GM18511 (cell line): Measurements from ENCODE around the gene PACS1.

Experiments
- ATAC-seq: cut with Tn5 transposase; IDR thresholded peaks from one replicate; pipeline ENCODE4 v1.9.1; 2021; ENCODE audit warnings: mild to moderate bottlenecking, moderate library complexity; ENCODE audit not compliant: unreplicated experiment

The PACS1 gene

DNA sequence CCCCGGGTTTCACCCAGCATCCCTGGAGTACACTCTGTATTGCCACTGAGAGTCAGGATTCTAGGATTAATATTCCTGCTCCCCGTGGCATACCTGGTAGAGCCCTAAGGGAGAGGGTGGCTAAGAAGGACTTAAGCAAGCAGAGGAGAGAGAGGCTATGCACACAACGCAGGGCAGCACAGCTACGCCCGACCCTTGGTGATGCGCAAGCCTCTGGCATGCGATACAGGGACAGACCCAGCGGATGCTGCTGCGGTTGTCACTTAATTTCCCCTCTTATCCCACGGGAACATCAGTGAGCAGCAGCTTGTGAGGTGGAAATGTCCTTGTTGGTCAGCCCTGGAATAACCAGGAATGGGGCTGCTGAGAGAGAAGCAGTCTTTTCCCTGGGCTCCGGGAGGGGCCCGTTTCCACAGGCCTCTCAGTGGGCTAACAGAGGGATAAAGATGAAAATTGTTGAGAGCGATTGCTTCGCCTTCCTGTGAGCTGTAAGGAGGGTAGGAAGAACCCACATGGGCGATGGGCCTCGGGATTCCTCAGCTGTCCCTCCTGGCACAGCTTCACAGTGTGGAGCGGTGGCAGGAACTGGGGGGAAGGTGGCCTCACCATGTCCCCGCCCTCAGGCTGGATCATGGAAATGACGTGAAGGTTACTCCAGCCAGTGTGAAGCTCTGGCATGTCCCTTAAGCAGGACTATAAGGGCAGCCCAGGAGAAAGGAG lies 149.9 kb downstream of the PACS1 start:
- no peak for ATAC-seq

GRCh38 chr11:66220566-66220935 lies 150.5 kb downstream of the PACS1 start:
- no peak for ATAC-seq

GRCh38 chr11:66221012-66221411 lies 150.9 kb downstream of the PACS1 start:
- no peak for ATAC-seq

DNA sequence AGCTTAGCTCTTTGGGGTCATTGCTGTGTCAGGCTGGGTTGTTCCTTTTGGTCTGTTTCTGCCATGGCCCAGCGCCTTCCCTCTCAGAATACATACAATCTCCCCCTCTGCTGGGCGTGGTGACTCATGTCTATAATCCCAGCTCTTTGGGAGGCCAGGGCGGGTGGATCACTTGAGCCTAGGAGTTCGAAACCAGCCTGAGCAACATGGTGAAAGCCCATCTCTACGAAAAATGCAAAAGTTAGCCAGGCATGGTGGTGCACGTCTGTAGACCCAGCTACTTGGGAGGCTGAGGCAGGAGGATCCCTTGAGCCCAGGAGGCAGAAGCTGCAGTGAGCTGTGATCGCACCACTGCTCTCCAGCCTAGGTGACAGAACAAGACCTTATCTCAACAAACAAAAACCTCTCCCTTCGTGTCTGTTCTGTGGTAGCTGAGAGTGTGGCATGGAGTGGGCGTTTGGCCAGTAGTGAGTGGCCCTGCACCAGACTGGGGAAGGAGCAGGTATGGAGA lies 151.7 kb downstream of the PACS1 start:
- no peak for ATAC-seq

DNA sequence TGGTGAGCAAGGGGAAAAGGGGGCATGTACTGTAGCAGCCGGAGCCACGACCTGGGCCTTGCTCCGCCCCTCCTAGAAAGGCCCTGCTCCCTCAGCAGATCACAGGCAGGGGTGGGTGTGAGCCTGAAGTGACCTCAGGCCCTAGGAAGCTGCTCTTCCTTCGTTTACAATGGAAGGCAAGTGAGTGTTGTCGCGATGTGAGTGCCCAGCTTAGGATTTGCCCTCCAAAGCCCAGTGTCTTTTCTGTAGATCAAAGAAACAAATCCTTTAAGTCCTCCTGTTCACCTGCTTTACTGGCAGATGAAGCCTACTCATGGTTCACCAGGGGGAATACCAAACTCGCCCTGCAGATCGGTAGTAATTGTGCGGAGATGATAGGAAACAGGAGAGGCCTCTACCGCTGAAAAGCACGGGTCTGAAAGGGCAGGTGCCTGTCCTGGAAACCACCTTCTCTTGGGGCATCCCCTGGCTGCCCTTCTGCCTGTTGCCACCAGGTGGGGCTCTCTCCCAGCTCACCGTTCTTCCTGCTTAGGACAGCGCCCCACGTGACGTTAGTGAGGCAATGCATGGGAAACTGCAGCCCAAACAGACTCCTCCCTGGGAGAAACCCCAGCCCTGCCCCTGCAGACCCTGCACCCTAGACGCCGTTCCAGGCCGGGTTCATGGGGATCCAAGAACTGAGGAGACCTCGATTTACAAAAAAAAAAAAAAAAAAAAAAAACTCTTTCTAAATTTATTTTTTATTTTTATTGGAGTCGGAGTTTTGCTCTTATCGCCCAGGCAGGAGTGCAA lies 152.5 kb downstream of the PACS1 start:
- ATAC-seq, result peak; percentile 89

- no peak for ATAC-seq
These were observed 154.3 kb downstream of the PACS1 start for GRCh38 chr11:66224226-66224855.

DNA sequence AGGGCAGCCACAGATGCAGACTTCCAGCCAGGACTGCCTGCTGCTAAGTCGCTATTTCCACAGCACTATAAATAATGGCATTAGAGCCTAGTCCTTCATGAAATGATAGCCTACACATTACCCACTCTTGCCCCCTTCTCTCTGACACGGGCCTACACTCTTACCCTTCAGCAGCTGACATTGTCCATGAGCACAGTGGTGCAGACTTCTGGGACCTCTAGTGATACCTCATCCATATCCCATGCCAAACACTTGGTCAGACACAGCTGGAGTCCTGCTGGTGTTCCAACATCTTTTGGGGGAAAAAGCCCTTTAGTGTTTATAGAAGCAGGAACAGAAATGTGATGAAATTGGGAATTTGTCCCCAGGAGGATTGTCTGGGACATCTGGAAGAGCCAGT lies 155.0 kb downstream of the PACS1 start:
- ATAC-seq, result no peak

- ATAC-seq, result no peak
These were observed 156.0 kb downstream of the PACS1 start for GRCh38 chr11:66226101-66226500.

DNA sequence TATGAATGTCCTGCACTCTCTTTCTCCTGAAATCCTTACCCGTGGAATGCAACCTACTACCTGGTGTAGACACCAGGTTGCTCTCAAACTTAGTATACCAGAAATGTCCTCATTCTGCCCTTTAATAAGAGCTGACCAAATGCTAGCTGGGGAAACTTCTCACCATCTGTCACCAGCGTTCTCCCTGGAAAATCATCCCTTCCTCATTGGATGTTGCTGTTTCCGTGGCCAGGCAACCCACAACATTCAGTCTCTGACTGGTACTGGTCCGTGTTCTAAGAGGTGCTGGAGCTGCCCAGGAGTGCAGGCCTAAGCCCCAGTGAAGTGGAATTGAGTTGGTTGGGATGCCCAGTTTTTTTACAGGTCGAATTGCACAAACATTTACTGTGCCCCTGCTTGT lies 157.6 kb downstream of the PACS1 start:
- ATAC-seq, result no peak

- no peak for ATAC-seq
These were observed 158.4 kb downstream of the PACS1 start for GRCh38 chr11:66228521-66228920.

GRCh38 chr11:66230156-66230555 lies 160.1 kb downstream of the PACS1 start:
- no peak for ATAC-seq

DNA sequence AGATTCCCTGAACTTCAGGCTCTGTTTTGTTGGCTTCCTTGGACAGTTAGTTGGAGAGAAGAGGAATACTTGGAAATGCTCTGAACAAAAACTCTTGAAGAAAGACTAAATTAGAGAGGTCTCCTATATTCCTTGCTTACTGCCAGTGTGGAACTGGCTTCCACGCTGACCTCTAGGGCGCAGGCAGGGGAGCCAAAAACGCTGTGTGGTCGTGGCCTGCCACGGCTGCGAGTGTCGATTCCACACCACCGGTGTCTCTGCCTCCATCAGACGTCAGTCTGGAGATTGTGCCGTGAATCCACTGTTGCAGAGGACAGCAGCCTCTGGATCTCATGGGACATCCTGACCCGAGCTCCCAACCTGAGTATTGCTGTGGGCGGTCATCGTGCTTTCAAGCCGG lies 160.9 kb downstream of the PACS1 start:
- no peak for ATAC-seq

GRCh38 chr11:66231561-66231960 lies 161.5 kb downstream of the PACS1 start:
- ATAC-seq, result no peak

DNA sequence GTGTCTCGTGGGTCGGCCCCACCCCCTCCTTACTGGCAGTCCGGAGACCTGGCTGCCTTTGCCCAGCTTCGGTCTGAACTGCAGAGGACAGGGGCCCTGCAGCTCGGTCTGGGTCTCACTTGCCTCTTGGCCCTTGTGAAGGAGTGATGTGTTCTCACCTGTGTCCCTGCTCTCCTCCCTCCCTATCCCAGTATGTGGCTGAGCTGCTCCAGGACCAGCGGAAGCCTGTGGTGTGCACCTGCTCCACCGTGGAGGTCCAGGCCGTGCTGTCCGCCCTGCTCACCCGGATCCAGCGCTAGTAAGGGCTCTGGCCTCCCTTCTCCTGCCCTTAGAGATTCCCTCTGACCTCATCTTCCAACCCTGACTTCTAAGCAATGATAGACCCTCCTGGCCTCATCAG lies 162.7 kb downstream of the PACS1 start:
- no peak for ATAC-seq

DNA sequence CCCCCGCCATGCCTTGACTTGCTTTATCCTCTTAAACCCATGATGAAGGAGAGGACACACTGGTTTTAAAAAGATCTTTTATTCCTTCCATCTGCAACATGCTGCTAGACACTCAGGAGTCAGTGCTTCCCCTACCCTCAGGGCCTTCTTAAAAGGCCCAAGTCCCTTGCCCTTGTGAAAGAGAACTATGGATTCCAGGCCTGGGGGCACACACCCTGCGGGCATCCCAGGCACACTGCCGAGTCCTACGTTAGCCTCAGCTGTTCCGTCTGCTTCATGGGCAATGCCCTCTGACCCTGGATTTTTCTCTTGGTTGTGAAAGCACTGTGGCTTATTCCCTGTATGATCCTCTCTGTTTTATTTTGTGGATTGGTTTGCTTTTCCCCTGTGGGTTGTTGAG lies 163.2 kb downstream of the PACS1 start:
- no peak for ATAC-seq

DNA sequence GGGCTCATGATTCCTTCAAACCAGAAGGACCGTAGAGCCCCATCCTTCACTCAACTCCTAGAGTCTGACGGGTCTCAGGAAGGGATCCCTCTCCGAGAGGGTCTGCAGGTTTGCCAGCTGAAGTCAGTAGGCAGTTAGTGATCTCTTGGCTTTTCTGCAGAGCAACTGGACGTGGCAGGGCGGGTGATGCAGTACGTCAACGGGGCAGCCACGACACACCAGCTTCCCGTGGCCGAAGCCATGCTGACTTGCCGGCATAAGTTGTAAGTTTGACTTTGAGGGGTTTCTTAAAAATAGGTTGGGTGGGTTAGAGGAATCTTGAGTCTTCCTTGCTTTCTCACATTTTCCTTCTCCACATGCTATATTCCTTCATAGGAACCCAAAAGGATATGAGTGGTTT lies 165.1 kb downstream of the PACS1 start:
- ATAC-seq, result no peak

GRCh38 chr11:66237867-66238266 lies 167.8 kb downstream of the PACS1 start:
- no peak for ATAC-seq

GRCh38 chr11:66238786-66239413 lies 168.8 kb downstream of the PACS1 start:
- no peak for ATAC-seq

DNA sequence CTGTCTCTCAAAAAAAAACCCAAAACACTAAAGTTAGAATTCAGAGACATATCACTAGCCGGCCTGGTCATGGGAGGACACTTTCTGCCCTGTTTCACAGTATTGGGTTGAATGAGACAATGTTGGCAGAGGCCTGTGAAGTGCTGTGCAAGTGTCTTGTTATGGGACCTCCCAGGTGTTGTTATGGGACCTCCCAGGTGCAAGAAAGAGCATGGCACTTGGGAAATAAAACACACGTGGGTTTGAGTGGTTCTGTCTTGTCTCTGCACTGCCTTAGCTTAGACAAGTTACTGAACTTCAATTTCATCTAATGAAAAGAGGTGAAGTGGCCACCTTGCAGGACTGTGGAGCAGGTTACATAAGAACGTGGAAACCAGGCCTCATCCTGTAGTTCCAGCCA lies 169.4 kb downstream of the PACS1 start:
- no peak for ATAC-seq

- ATAC-seq, result no peak
These were observed 170.1 kb downstream of the PACS1 start for GRCh38 chr11:66239998-66240780.

DNA sequence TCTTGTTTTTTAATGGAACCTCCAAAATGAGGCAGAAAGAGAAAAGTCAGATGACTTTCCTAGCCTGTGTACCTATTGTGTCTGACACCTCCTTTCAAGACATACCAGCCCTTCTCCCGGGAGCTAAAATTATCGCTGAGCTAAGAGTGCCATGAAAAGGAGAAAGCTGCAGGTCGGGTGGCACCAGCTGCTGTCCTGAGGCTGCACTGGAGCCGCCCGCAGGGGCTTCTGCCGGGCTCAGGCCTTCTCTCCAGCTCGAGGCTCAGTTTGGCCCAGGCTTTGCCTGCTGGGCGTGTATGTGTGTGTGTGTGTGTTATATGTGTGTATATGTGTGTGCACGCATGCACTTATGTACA lies 170.7 kb downstream of the PACS1 start:
- no peak for ATAC-seq
